ENCODE measurements around the gene ARHGAP20.

DNA sequence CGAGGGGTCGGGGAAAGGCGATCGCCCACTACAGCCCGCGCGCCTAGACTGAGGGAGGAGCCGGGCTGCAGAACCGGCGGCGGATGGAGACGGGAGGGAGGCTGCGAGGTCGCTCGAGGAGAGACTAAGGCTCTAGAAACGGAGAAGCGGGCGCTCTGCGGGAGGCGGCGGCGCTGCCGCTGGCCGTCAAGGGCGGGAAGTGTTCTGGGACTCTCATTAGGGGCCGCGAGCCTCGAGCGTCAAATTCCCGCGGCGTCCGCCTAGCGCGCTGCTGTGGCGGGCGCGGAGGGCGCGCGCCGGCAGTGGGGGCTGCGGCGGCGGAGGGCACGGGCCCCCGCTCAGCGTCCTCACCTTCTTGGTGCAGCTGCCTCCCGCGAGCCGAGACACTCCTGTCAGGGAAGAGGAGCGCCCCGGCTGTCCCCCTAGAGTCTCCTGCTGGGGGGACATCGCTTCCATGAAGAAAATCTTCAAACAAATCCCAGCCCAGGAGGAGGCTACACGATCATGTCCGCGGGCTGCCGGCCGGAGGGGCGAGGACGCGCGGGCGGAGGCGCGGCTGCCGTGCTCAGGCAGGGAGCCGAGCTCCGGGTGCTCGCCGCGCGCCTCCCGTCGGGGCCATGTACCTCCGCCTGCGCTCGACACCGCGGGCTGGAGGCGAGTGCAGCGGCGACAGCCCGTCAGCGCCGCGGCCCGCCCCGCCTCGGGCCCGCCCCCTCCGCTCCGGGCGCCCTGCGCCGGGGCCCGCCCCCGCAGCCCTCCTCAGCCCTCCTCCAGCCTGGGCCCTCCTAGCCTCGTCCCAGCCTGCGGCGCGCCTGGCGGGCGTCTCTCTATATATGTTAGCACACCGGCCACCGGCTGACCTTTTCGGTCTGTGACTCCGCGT, at the start of gene ARHGAP20:
- no peak for TF ChIP-seq POLR2A (IDR thresholded peaks at IDR 0.05; ENCODE audit: low read depth)
- TF ChIP-seq, protein P1, sequence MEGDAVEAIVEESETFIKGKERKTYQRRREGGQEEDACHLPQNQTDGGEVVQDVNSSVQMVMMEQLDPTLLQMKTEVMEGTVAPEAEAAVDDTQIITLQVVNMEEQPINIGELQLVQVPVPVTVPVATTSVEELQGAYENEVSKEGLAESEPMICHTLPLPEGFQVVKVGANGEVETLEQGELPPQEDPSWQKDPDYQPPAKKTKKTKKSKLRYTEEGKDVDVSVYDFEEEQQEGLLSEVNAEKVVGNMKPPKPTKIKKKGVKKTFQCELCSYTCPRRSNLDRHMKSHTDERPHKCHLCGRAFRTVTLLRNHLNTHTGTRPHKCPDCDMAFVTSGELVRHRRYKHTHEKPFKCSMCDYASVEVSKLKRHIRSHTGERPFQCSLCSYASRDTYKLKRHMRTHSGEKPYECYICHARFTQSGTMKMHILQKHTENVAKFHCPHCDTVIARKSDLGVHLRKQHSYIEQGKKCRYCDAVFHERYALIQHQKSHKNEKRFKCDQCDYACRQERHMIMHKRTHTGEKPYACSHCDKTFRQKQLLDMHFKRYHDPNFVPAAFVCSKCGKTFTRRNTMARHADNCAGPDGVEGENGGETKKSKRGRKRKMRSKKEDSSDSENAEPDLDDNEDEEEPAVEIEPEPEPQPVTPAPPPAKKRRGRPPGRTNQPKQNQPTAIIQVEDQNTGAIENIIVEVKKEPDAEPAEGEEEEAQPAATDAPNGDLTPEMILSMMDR (IDR thresholded peaks at IDR 0.05), result no peak

All from esophagus muscularis mucosa (tissue), 3 donors.